Lung (tissue), 12 donors: ENCODE measurements around the gene ZBTB4. TPM values are rescaled to one million over a fixed set of nuclear protein-coding genes. Genes with fewer than 3 reads are reported as not detected.

Source experiments
- ATAC-seq: fragments of 200-7000 bp; cut with Tn5 transposase; one replicate; pipeline ENCODE4 v1.9.1; 2020; ENCODE audit warnings: moderate number of reproducible peaks; ENCODE audit not compliant: insufficient read depth, low FRiP score
- DNase-seq, 3 donors: peaks; one replicate each; pipeline ENCODE4 v3.0.0-alpha.2; 2013 to 2017
- H3K27ac ChIP-seq, 2 donors: one replicate each; pipeline ENCODE4 v1.5.1; 2013; ENCODE audit warnings: mild to moderate bottlenecking in 2 of 2, moderate library complexity in 2 of 2, control low read depth in 1 of 2, inconsistent platforms in 1 of 2, low read depth in 1 of 2, low read length in 1 of 2
- H3K27me3 ChIP-seq, 3 donors: one replicate each; pipeline ENCODE4 v1.5.1; 2013; ENCODE audit warnings: low read length in 2 of 3; ENCODE audit not compliant: control insufficient read depth in 3 of 3, insufficient read depth in 3 of 3
- H3K36me3 ChIP-seq, 4 donors: one replicate each; pipeline ENCODE4 v1.5.1; 2013; ENCODE audit warnings: low read length in 4 of 4, mild to moderate bottlenecking in 1 of 4, moderate library complexity in 1 of 4; ENCODE audit not compliant: control insufficient read depth in 4 of 4, insufficient read depth in 4 of 4
- H3K4me1 ChIP-seq, 5 donors: one replicate each; pipeline ENCODE4 v1.5.1; 2013; ENCODE audit warnings: low read length in 5 of 5, mild to moderate bottlenecking in 2 of 5, moderate library complexity in 1 of 5; ENCODE audit not compliant: control insufficient read depth in 5 of 5, insufficient read depth in 5 of 5
- H3K4me3 ChIP-seq: one replicate; pipeline ENCODE4 v1.5.1; 2013; ENCODE audit warnings: mild to moderate bottlenecking, control low read depth, moderate library complexity
- H3K9ac ChIP-seq, 2 donors: one replicate each; pipeline ENCODE4 v1.5.1; 2013; ENCODE audit warnings: low read length in 2 of 2, control low read depth in 1 of 2; ENCODE audit not compliant: insufficient read depth in 1 of 2
- H3K9me3 ChIP-seq, 4 donors: one replicate each; pipeline ENCODE4 v1.5.1; 2013; ENCODE audit warnings: low read length in 3 of 4, mild to moderate bottlenecking in 1 of 4, moderate library complexity in 1 of 4; ENCODE audit not compliant: control insufficient read depth in 4 of 4, insufficient read depth in 3 of 4
- WGBS, 2 donors: extraction: QIAGEN DNeasy Blood & Tissue Kit; methylation state at CpG; one replicate each; pipeline ENCODE4 v1.1.7; 2013; 5-methylcytosine and 5-hydroxymethylcytosine counted together
- polyA plus RNA-seq, 2 donors: library from polyadenylated mRNA; stranded (reverse); fragments of 200-250 nt; gene quantifications; one replicate each; pipeline ENCODE4 v1.2.1, GENCODE V29; 2013
- total RNA-seq, 2 donors: library from RNA; depleted of rRNA in 1 of 2; stranded (reverse); fragments of >200 nt in 1 of 2; gene quantifications; one replicate each; pipeline ENCODE4 v1.2.1, GENCODE V29; 2014 to 2021
- TF ChIP-seq, protein P1 (sequence below): IDR thresholded peaks from 2 replicates; pipeline ENCODE4 v1.5.1; 2012; ENCODE audit warnings: mild to moderate bottlenecking; ENCODE audit errors: control extremely low read depth, extremely low read depth
- donor health status: control.
- donor health status: control.
- donor health status: Bipolar disorder and iron deficiency.
- donor health status: healthy.
- donor health status: DM: yes; HTN: yes; CAD: no.

Gene ZBTB4
- total and polyA plus RNA-seq, 4 donors: 20.1 to 56.4 (median 33.5) TPM

DNA sequence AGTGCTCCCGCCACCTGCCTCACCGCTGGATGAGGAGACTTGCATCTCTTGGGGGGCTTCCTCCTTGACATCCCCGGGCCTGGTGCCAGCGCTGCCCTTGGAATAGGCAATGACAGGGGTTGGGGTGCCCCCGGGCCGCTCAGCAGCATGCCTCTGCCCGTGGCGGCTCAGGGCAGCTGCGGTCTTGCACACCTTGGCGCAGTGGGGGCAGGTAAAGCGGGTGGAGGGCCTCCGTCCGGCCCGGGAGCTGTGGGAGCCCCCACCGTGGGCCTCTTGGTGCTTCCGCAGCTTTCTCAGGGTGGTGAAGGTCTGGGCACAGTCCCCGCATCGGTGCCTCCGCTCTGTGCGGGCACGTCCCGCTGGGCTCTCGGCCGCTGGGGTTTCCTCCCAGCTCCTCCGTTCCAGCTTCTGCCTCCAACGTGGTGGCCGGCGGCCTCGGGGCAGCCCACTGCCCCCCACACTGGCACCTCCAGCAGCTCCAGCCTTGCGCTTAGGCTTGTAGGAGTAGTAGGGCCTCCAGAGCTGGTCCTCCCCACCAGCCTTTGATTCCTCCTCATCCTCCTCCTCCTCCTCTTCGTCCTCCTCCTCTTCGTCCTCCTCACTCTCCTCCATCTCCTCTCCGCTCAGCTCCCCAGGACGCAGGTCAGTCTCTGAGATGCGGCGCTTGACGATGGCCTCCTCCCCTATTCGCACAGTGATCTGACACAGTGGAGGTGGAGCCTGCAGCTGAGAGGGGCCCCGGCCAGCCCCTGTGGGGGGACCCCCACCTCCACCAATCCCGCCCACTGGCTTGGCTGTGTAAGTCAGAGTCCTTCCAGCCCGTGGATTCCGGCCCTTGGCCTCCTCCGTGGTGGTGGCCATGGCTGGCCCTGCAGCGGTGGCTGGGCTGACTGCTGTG is 16.7 kb downstream of the ZBTB4 start:
- no peak overlapping the region for H3K4me3 ChIP-seq
- DNase-seq (no peak), ATAC-seq (no peak)
- H3K27me3 ChIP-seq: no peaks in the 10 kb centered on the region
- H3K27ac ChIP-seq: no peak overlapping the region
- H3K36me3 ChIP-seq: peaks cover 2 to 38% (median 13%) of the 10 kb centered on the region in 4 donors
- WGBS, 2 donors: 93% methylated on average over 39 to 44 of the region's 44 CpGs
- H3K4me1 ChIP-seq: peaks cover 0 to 9% (median 4%) of the 10 kb centered on the region in 5 donors
- no peak overlapping the region for H3K9ac ChIP-seq
- TF ChIP-seq, protein P1, sequence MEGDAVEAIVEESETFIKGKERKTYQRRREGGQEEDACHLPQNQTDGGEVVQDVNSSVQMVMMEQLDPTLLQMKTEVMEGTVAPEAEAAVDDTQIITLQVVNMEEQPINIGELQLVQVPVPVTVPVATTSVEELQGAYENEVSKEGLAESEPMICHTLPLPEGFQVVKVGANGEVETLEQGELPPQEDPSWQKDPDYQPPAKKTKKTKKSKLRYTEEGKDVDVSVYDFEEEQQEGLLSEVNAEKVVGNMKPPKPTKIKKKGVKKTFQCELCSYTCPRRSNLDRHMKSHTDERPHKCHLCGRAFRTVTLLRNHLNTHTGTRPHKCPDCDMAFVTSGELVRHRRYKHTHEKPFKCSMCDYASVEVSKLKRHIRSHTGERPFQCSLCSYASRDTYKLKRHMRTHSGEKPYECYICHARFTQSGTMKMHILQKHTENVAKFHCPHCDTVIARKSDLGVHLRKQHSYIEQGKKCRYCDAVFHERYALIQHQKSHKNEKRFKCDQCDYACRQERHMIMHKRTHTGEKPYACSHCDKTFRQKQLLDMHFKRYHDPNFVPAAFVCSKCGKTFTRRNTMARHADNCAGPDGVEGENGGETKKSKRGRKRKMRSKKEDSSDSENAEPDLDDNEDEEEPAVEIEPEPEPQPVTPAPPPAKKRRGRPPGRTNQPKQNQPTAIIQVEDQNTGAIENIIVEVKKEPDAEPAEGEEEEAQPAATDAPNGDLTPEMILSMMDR: no peak
- no peaks in the 10 kb centered on the region for H3K9me3 ChIP-seq

DNA sequence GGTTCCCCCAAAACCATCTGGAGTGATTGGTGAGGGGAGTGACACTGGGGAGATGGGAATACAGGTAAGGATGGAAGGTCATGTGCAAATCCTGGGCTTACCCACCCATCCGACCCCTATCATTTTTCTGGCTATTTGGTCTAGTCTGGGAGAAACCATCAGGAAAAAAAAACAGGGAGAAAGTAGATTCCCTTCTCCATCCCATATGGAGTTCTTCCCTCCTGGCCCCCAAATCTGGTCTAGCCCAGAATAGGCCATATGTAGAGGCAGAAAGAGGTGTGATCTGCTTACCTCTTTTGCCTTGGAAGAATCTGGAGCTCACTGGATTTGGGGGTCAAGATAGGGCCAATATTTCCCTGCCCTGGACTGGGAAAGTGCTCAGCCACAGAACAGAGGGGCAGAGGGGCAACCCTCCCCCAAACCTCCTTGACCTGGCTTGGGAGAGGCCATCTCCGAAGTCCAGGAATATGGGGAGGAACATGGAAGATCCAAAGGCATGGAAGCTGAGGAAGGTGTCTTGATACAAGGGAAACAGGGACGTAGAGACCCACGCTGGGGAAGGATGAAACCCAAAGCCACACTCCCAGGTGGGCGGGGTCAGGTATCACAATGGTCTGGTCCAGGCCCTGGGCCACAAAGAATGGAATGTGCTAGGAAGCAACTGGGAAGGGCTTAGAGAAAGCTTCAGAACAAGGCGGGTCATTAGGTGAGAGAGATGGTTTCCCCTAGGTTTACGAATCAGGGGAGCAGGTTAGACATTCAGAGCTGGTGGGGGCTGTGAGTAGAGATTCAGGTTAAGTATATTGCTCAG is 18.4 kb downstream of the ZBTB4 start:
- H3K4me3 ChIP-seq: no peak overlapping the region
- 94% methylated on average over 7 of the region's 7 CpGs for WGBS, 2 donors
- H3K9me3 ChIP-seq: no peaks in the 10 kb centered on the region
- TF ChIP-seq, protein P1: no peak
- H3K9ac ChIP-seq: no peak overlapping the region
- H3K36me3 ChIP-seq: peaks cover 2 to 30% (median 13%) of the 10 kb centered on the region in 4 donors
- ATAC-seq (no peak), DNase-seq (no peak)
- peaks cover 0 to 3% (median 0%) of the 10 kb centered on the region in 5 donors for H3K4me1 ChIP-seq
- H3K27me3 ChIP-seq: no peaks in the 10 kb centered on the region
- no peak overlapping the region for H3K27ac ChIP-seq

DNA sequence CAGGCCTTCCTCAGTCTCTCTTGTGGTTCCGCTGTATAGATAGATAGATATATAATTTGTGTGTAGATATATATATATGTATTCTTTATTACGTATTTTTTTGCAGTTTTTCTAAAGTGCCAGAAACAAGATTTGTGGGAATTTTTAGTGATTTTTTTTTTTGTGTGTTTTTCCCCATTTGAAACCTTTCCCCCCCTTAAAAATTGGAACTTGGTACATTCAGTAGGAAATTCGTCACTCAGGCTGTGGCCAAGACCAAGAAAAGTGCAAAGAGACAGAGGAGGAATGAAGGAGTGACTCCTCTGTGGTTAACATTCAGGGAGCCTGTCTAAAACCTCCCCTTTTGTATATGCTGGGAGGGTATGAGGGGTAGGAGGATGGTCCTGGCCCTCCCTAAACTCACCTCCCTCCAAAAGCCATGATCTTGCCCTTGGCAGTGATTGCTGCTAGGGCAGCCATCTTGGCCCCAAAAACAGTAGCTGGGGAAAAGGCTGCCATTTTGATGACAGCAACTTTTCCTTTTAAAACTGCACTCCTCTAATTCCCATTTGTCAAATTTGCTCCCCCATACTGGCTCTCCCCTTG is 19.4 kb downstream of the ZBTB4 start:
- peak overlapping the region in 1 of 2 donors; percentile 4 for H3K27ac ChIP-seq
- WGBS, 2 donors: 77 to 81% methylated on average over 3 of the region's 3 CpGs
- TF ChIP-seq, protein P1: no peak
- no peak overlapping the region for H3K4me3 ChIP-seq
- ATAC-seq (no peak), DNase-seq (no peak)
- peaks cover 0 to 2% (median 0%) of the 10 kb centered on the region in 5 donors for H3K4me1 ChIP-seq
- no peak overlapping the region for H3K9ac ChIP-seq
- peaks cover 2 to 23% (median 9%) of the 10 kb centered on the region in 4 donors for H3K36me3 ChIP-seq
- no peaks in the 10 kb centered on the region for H3K27me3 ChIP-seq
- no peaks in the 10 kb centered on the region for H3K9me3 ChIP-seq
